ENCODE results near the gene PCED1A. TPM values are rescaled to one million over a fixed set of nuclear protein-coding genes. Genes with fewer than 3 reads are reported as not detected.

PCED1A gene
- total RNA-seq, 1 experiment from 2014 or later: 42.1 TPM

GRCh38 chr20:2849529-2849928 lies 9.1 kb upstream of the PCED1A start:
- CTCF ChIA-PET: interaction anchor here (0.6 to 0.8 kb wide), 4 partner anchors 9 to 175 kb away, joined by 3 to 4 read pairs (median 4); no protein-coding TSS in a partner anchor
- peaks cover 3% of the 10 kb centered on the region for H3K4me1 Mint-ChIP-seq (ENCODE audit: insufficient read depth, unreplicated experiment)
- H3K36me3 Mint-ChIP-seq (ENCODE audit: insufficient read depth, unreplicated experiment): peaks cover 4% of the 10 kb centered on the region
- POLR2A ChIA-PET: interaction anchor here (1.0 to 1.3 kb wide), 2 partner anchors 9 to 16 kb away, joined by 3 read pairs; partner anchors contain the start of genes PCED1A and VPS16
- no TSS peak for BruUV-seq (replicated peaks)
- intact Hi-C loops (cut with micrococcal nuclease): no loop called here
- no peak for DNase-seq (ENCODE audit: unreplicated experiment)
- H3K27me3 Mint-ChIP-seq (ENCODE audit: insufficient read depth, unreplicated experiment): no peaks in the 10 kb centered on the region
- no peak overlapping the region for H3K4me3 Mint-ChIP-seq (ENCODE audit: unreplicated experiment)
- H3K27ac Mint-ChIP-seq (ENCODE audit: low read depth, unreplicated experiment): no peak overlapping the region
- no peaks in the 10 kb centered on the region for H3K9me3 Mint-ChIP-seq (ENCODE audit: unreplicated experiment)
- TF ChIP-seq CTCF (IDR thresholded peaks at IDR 0.05; ENCODE audit: unreplicated experiment): no peak

GRCh38 chr20:2847802-2848201 lies 7.3 kb upstream of the PCED1A start:
- DNase-seq (ENCODE audit: unreplicated experiment): no peak
- ChIA-PET CTCF (interaction anchor here (0.6 kb wide), 1 partner anchor 8 kb away, joined by 3 read pairs; no protein-coding TSS in a partner anchor), POLR2A (no interaction called here)
- Mint-ChIP-seq H3K27me3 (ENCODE audit: insufficient read depth, unreplicated experiment) (no peaks in the 10 kb centered on the region), H3K4me1 (ENCODE audit: insufficient read depth, unreplicated experiment) (peaks cover 6% of the 10 kb centered on the region), H3K9me3 (ENCODE audit: unreplicated experiment) (no peaks in the 10 kb centered on the region), H3K36me3 (ENCODE audit: insufficient read depth, unreplicated experiment) (peaks cover 4% of the 10 kb centered on the region), H3K27ac (ENCODE audit: low read depth, unreplicated experiment) (no peak overlapping the region), H3K4me3 (ENCODE audit: unreplicated experiment) (no peak overlapping the region)
- intact Hi-C loops (cut with micrococcal nuclease): no loop called here
- no peak for TF ChIP-seq CTCF (IDR thresholded peaks at IDR 0.05; ENCODE audit: unreplicated experiment)
- no TSS peak for BruUV-seq (replicated peaks)

- Mint-ChIP-seq H3K4me3 (ENCODE audit: unreplicated experiment) (no peak overlapping the region), H3K27ac (ENCODE audit: low read depth, unreplicated experiment) (peak overlapping the region; percentile 57), H3K4me1 (ENCODE audit: insufficient read depth, unreplicated experiment) (peaks cover 6% of the 10 kb centered on the region), H3K9me3 (ENCODE audit: unreplicated experiment) (no peaks in the 10 kb centered on the region), H3K27me3 (ENCODE audit: insufficient read depth, unreplicated experiment) (no peaks in the 10 kb centered on the region), H3K36me3 (ENCODE audit: insufficient read depth, unreplicated experiment) (peaks cover 4% of the 10 kb centered on the region)
- ChIA-PET CTCF (no interaction called here), POLR2A (interaction anchor here (0.6 kb wide), 1 partner anchor 310 kb away, joined by 4 read pairs; no protein-coding TSS in a partner anchor)
- BruUV-seq (replicated peaks): no TSS peak
- no peak for TF ChIP-seq CTCF (IDR thresholded peaks at IDR 0.05; ENCODE audit: unreplicated experiment)
- no peak for DNase-seq (ENCODE audit: unreplicated experiment)
- intact Hi-C loops (cut with micrococcal nuclease): no loop called here
These were observed 6.2 kb upstream of the PCED1A start for GRCh38 chr20:2846698-2847097.

GRCh38 chr20:2845607-2846006 lies 5.2 kb upstream of the PCED1A start:
- Mint-ChIP-seq H3K4me3 (ENCODE audit: unreplicated experiment) (no peak overlapping the region), H3K36me3 (ENCODE audit: insufficient read depth, unreplicated experiment) (peaks cover 10% of the 10 kb centered on the region), H3K9me3 (ENCODE audit: unreplicated experiment) (no peaks in the 10 kb centered on the region), H3K27me3 (ENCODE audit: insufficient read depth, unreplicated experiment) (no peaks in the 10 kb centered on the region), H3K27ac (ENCODE audit: low read depth, unreplicated experiment) (no peak overlapping the region), H3K4me1 (ENCODE audit: insufficient read depth, unreplicated experiment) (peaks cover 6% of the 10 kb centered on the region)
- ChIA-PET POLR2A (no interaction called here), CTCF (no interaction called here)
- BruUV-seq (replicated peaks): no TSS peak
- no peak for DNase-seq (ENCODE audit: unreplicated experiment)
- no peak for TF ChIP-seq CTCF (IDR thresholded peaks at IDR 0.05; ENCODE audit: unreplicated experiment)
- intact Hi-C loops (cut with micrococcal nuclease): no loop called here
